CD14-positive monocyte (primary cell): Measurements from ENCODE around the gene MAP3K3. TPM values are rescaled to one million over a fixed set of nuclear protein-coding genes. Genes with fewer than 3 reads are reported as not detected.

Experiments
- DNase-seq, 3 donors: peaks; one replicate each; pipeline ENCODE4 v3.0.0-alpha.2; 2011 to 2022
- H2AFZ ChIP-seq: 2 replicates; pipeline ENCODE4 v1.6.0; 2012; ENCODE audit warnings: mild to moderate bottlenecking, low read depth, low read length, inconsistent platforms; ENCODE audit not compliant: insufficient read depth, poor library complexity, severe bottlenecking
- H3K27ac ChIP-seq, 2 donors: 1 replicate in 1 of 2; 2 replicates in 1 of 2; pipeline ENCODE4 v1.5.1; 2012 to 2013; ENCODE audit warnings: low read length in 2 of 2, control low read depth in 1 of 2, inconsistent platforms in 1 of 2, low read depth in 1 of 2, mild to moderate bottlenecking in 1 of 2
- H3K27me3 ChIP-seq, 2 donors: one replicate each; pipeline versions ENCODE4 v1.6.0 to v1.6.1; 2011 to 2013; ENCODE audit warnings: low read length in 2 of 2; ENCODE audit not compliant: control insufficient read depth in 2 of 2, insufficient read depth in 2 of 2
- H3K36me3 ChIP-seq, 2 donors: replicated peaks in 1 of 2; 1 replicate in 1 of 2; 2 replicates in 1 of 2; pipeline versions ENCODE4 v1.5.1 to v1.6.1; 2012 to 2013; ENCODE audit warnings: low read length in 2 of 2, control low read depth in 1 of 2, inconsistent platforms in 1 of 2, mild to moderate bottlenecking in 1 of 2; ENCODE audit not compliant: insufficient read depth in 2 of 2, control insufficient read depth in 1 of 2
- H3K4me1 ChIP-seq, 2 donors: 1 replicate in 1 of 2; 2 replicates in 1 of 2; pipeline versions ENCODE4 v1.5.1 to v1.6.1; 2012 to 2013; ENCODE audit warnings: low read length in 2 of 2, control low read depth in 1 of 2, inconsistent platforms in 1 of 2, mild to moderate bottlenecking in 1 of 2, moderate library complexity in 1 of 2; ENCODE audit not compliant: insufficient read depth in 2 of 2, control insufficient read depth in 1 of 2
- H3K4me2 ChIP-seq: replicated peaks from 2 replicates; pipeline ENCODE3; 2012; ENCODE audit warnings: low read length, moderate library complexity, mild to moderate bottlenecking; ENCODE audit not compliant: poor library complexity, severe bottlenecking; ENCODE audit errors: extremely low read depth
- H3K4me3 ChIP-seq, 3 experiments: fragments of 200-600 bp in 1 of 3; sonication (generic) in 1 of 3; replicated peaks in 1 of 3; 1 replicate in 2 of 3; 2 replicates in 1 of 3; pipeline ENCODE4 v1.5.1; 2011 to 2013; ENCODE audit warnings: low read length in 3 of 3, mild to moderate bottlenecking in 3 of 3, control low read depth in 2 of 3, low read depth in 2 of 3, inconsistent platforms in 1 of 3, moderate library complexity in 1 of 3
- H3K79me2 ChIP-seq: 2 replicates; pipeline ENCODE4 v1.6.0; 2012; ENCODE audit warnings: mild to moderate bottlenecking, control low read depth, inconsistent platforms, low read length, moderate library complexity; ENCODE audit not compliant: insufficient read depth
- H3K9ac ChIP-seq: 2 replicates; pipeline ENCODE4 v1.6.0; 2017; ENCODE audit warnings: low read length, mild to moderate bottlenecking; ENCODE audit not compliant: insufficient read depth, poor library complexity, severe bottlenecking
- H3K9me3 ChIP-seq, 2 donors: replicated peaks in 1 of 2; 1 replicate in 1 of 2; 2 replicates in 1 of 2; pipeline versions ENCODE4 v1.5.1 to v1.6.1; 2012 to 2013; ENCODE audit warnings: low read length in 2 of 2, control low read depth in 1 of 2; ENCODE audit not compliant: control insufficient read depth in 1 of 2, insufficient read depth in 1 of 2
- H4K20me1 ChIP-seq: 2 replicates; pipeline ENCODE4 v1.6.0; 2012; ENCODE audit warnings: mild to moderate bottlenecking, low read length, control low read depth, moderate library complexity; ENCODE audit not compliant: insufficient read depth
- H3K27ac Mint-ChIP-seq, 7 donors: one replicate each; pipeline ENCODE4 v1.8.0; 2020; ENCODE audit warnings: mild to moderate bottlenecking in 7 of 7, mixed read lengths in 7 of 7, moderate library complexity in 6 of 7, inconsistent platforms in 2 of 7
- H3K27me3 Mint-ChIP-seq, 3 donors: one replicate each; pipeline ENCODE4 v1.8.0; 2021 to 2022; ENCODE audit warnings: low read depth in 3 of 3, mild to moderate bottlenecking in 3 of 3, mixed read lengths in 3 of 3, moderate library complexity in 3 of 3, inconsistent platforms in 1 of 3
- H3K36me3 Mint-ChIP-seq, 2 donors: one replicate each; pipeline ENCODE4 v1.8.0; 2020; ENCODE audit warnings: mixed read lengths in 2 of 2, inconsistent platforms in 1 of 2, mild to moderate bottlenecking in 1 of 2
- H3K4me1 Mint-ChIP-seq: one replicate; pipeline ENCODE4 v1.8.0; 2020; ENCODE audit warnings: mild to moderate bottlenecking, mixed read lengths
- H3K4me3 Mint-ChIP-seq, 2 donors: one replicate each; pipeline ENCODE4 v1.8.0; 2020; ENCODE audit warnings: mild to moderate bottlenecking in 2 of 2, mixed read lengths in 2 of 2, moderate library complexity in 1 of 2
- H3K9me3 Mint-ChIP-seq, 7 donors: one replicate each; pipeline ENCODE4 v1.8.0; 2020 to 2022; ENCODE audit warnings: mixed read lengths in 7 of 7, mild to moderate bottlenecking in 6 of 7, moderate library complexity in 6 of 7, inconsistent platforms in 2 of 7
- CTCF ChIP-seq: fragments of 200-600 bp; IDR thresholded peaks from one replicate; pipeline ENCODE4 v1.8.0; 2022; ENCODE audit warnings: antibody characterized with exemption, mild to moderate bottlenecking
- WGBS: methylation state at CpG from one replicate; pipeline ENCODE4 v1.1.5; 2013; ENCODE audit warnings: missing lambda C conversion rate; ENCODE audit not compliant: insufficient coverage; 5-methylcytosine and 5-hydroxymethylcytosine counted together
- intact Hi-C, 2 donors: fragments of 100-400 bp; cut with micrococcal nuclease; formaldehyde crosslinking; loops; one replicate each; pipeline versions ENCODE4 v1.15.0 to v1.15.1; 2023
- polyA plus RNA-seq, 3 donors: library from polyadenylated mRNA; depleted of rRNA in 1 of 3; unstranded in 2 of 3; stranded (reverse) in 1 of 3; fragments of 300-500 nt in 2 of 3; fragments of >200 nt in 1 of 3; fragmentation: Illumina TruSeq in 2 of 3; gene quantifications; 1 replicate in 2 of 3; 2 replicates in 1 of 3; pipeline ENCODE4 v1.2.3, GENCODE V29; 2012 to 2021

Gene MAP3K3
- polyA plus RNA-seq, 3 donors: 52.2 to 219 (median 63.6) TPM

GRCh38 chr17:63621229-63621683 is 961 bp upstream of the MAP3K3 start:
- Mint-ChIP-seq H3K27me3 (peaks cover 4 to 9% (median 7%) of the 10 kb centered on the region in 3 donors), H3K36me3 (peaks cover 0 to 6% of the 10 kb centered on the region in 2 donors), H3K4me1 (peaks cover 32% of the 10 kb centered on the region), H3K4me3 (peak overlapping the region; percentile 68 to 89), H3K27ac (peak overlapping the region in 1 of 7 donors; percentile 15), H3K9me3 (peaks cover 0 to 2% (median 0%) of the 10 kb centered on the region in 7 donors)
- no peaks in the 10 kb centered on the region for H3K27me3 ChIP-seq
- peaks cover 35% of the 10 kb centered on the region for H3K79me2 ChIP-seq
- H3K4me1 ChIP-seq: peaks cover 26 to 37% of the 10 kb centered on the region in 2 donors
- peaks cover 34% of the 10 kb centered on the region for H4K20me1 ChIP-seq
- no peaks in the 10 kb centered on the region for H3K36me3 ChIP-seq
- 3% methylated on average over 7 of the region's 10 CpGs for WGBS
- no peak for DNase-seq
- TF ChIP-seq CTCF: no peak
- peak overlapping the region; percentile 48 for H3K9ac ChIP-seq
- peak overlapping the region; percentile 39 to 92 (median 44) for H3K4me3 ChIP-seq
- H3K4me2 ChIP-seq: peak overlapping the region; percentile 70
- peak overlapping the region; percentile 86 for H2AFZ ChIP-seq
- intact Hi-C loops: loop anchor here (2.0 to 10.0 kb wide), 6 partner anchors 14 to 221 kb away; partner anchors contain the start of genes CCDC47 (in 1 of the 2), DCAF7 (in 1 of the 2), DDX42 (in 1 of the 2) and SMARCD2 (in 1 of the 2)
- H3K27ac ChIP-seq: peak overlapping the region in 1 of 2 donors; percentile 58
- H3K9me3 ChIP-seq: no peaks in the 10 kb centered on the region

- H3K4me1 ChIP-seq: peaks cover 37 to 49% of the 10 kb centered on the region in 2 donors
- peak overlapping the region; percentile 81 to 93 (median 88) for H3K27ac Mint-ChIP-seq
- under 1% methylated on average over 87 of the region's 100 CpGs for WGBS
- no peak for TF ChIP-seq CTCF
- H3K9me3 Mint-ChIP-seq: peaks cover 0 to 2% (median 0%) of the 10 kb centered on the region in 7 donors
- peaks cover 50% of the 10 kb centered on the region for H3K79me2 ChIP-seq
- no peaks in the 10 kb centered on the region for H3K9me3 ChIP-seq
- peak overlapping the region; percentile 94 for H3K4me2 ChIP-seq
- peak overlapping the region; percentile 99 for H3K4me3 Mint-ChIP-seq
- peaks cover 0 to 7% (median 6%) of the 10 kb centered on the region in 3 donors for H3K27me3 Mint-ChIP-seq
- peak overlapping the region; percentile 67 to 74 for H3K27ac ChIP-seq
- peaks cover 49% of the 10 kb centered on the region for H4K20me1 ChIP-seq
- peaks cover 0 to 12% of the 10 kb centered on the region in 2 donors for H3K36me3 Mint-ChIP-seq
- peaks cover 46% of the 10 kb centered on the region for H3K4me1 Mint-ChIP-seq
- intact Hi-C loops: loop anchor here (1.0 to 10.0 kb wide), 6 partner anchors 45 to 220 kb away; partner anchors contain the start of genes DCAF7 (in 2 of the 2), CCDC47 (in 1 of the 2), DDX42 (in 1 of the 2) and SMARCD2 (in 1 of the 2)
- H3K4me3 ChIP-seq: peak overlapping the region; percentile 72 to 96 (median 92)
- peak overlapping the region; percentile 51 for H2AFZ ChIP-seq
- peak overlapping the region; percentile 69 for H3K9ac ChIP-seq
- peak; percentile 45 to 59 (median 56) for DNase-seq
- H3K27me3 ChIP-seq: no peaks in the 10 kb centered on the region
- no peaks in the 10 kb centered on the region for H3K36me3 ChIP-seq
These were observed 565 bp downstream of the MAP3K3 start for GRCh38 chr17:63622574-63623390.
